HG02763 (cell line): Measurements from ENCODE around the gene CMSS1.

Experiments
- ATAC-seq: cut with Tn5 transposase; IDR thresholded peaks from one replicate; pipeline ENCODE4 v1.9.1; 2021; ENCODE audit warnings: mild to moderate bottlenecking, moderate library complexity; ENCODE audit not compliant: unreplicated experiment

Gene CMSS1

GRCh38 chr3:99899603-99900002 is 81.9 kb downstream of the CMSS1 start:
- ATAC-seq: no peak

DNA sequence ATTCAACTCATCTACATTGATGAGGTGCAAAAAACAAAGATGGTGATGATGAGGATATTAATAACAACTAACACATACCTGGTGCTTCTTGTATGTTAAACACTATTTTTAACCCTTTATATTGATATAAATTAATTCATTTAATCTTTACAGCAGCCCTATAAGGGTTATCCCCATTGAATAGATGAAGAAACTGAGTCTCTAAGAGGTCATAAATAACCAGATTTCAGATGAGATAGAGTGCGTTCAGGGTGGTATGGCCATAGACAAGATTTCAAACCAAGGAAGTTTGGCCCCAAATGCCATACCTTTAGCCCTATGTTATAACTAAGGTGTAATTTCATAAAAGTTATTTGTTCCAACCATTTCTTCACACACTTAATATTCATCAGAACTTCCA is 82.6 kb downstream of the CMSS1 start:
- no peak for ATAC-seq

- ATAC-seq: no peak
Measured at GRCh38 chr3:99901200-99901926, 83.7 kb downstream of the CMSS1 start.

DNA sequence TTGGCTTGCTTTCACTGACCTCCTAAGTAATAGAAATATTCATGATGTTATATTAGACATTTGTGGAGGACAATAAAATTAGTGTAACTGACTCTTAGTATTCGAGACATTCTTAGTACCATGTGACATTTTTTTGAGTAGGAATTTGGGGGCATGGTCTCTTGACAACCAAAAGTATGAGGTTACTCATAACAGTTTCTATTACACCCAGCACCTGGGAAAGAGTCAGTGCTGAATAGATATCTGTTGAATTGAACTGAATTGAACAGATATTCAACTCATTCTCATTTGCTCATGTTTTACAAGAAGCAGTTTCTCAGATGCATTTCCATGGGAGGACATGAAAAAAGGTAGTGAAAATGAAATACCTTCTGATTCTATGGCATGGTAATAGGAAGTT is 84.4 kb downstream of the CMSS1 start:
- ATAC-seq: no peak

GRCh38 chr3:99903869-99904268 is 86.2 kb downstream of the CMSS1 start:
- ATAC-seq: no peak

DNA sequence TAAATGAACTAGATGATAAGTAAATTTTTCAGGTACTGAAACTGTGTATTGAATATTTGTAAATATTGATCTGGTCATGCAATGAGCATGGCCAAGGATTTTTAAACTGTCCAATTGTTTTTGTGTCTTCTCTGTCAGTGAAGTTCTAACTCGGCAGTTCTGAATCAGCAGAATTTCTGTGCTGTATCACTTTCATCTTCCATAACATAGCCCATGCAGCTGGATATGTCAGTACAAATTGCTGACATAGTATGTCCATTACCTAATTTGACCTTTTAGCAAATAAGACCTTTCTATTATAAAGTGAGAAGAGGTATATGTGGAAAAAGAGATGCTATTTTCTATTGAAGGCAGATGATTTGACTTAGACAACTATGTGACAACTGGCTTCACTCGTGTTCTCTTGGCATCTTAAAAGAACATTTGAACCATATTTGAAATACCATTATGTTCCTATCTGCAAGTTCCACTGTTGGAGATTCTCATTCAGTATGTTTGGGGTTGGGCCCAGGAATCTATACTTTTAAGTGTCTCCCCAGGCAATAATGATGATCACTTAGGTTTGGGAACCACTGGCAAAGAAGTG is 90.4 kb downstream of the CMSS1 start:
- ATAC-seq: no peak

GRCh38 chr3:99909714-99910495 is 92.2 kb downstream of the CMSS1 start:
- no peak for ATAC-seq

GRCh38 chr3:99910752-99911290 is 93.2 kb downstream of the CMSS1 start:
- no peak for ATAC-seq

- ATAC-seq: no peak
Measured at GRCh38 chr3:99911433-99911832, 93.8 kb downstream of the CMSS1 start.

DNA sequence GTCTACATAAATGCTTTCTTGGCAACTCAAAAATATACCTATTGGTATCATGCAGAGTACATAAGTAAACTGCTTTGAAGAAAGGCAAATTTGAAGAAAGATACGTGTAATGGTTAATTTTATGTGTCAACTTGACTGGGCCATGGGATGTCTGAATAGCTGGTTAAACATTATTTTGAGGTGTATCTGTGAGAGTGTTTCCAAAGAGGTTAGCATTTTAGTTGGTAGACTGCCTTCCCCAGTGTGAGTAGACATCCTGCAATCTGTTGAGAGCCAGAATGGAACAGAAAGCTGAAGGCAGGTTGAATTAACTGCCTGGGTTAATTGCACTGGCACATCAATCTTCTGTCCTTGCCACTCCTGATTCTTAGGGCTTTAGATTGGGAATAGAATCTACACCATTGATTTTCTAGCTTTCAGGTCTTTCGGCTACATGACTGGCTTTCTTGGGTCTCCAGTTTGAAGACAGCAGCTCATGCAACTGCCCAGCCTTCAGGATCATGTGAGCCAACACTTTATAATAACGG is 98.3 kb downstream of the CMSS1 start:
- ATAC-seq: no peak

GRCh38 chr3:99918715-99919114 is 101.1 kb downstream of the CMSS1 start:
- no peak for ATAC-seq

DNA sequence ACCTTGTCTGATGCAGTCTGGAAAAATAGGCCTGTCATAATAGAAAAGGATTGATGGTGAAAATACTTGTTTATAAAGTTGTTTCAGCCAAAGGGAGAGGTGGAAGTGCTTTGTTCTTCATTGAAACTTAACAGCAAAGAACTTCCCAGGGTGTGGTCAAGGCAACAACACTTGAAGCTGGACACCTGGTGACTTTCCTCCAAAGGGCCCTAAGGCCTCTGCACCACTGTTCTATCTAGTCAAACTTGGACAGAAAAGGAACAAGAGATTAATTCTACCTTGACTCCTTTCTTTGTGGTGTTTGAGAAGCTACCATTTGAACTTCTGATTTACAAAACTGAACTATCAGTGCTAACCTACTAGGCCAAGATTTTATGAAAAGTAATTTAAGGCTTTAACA is 102.0 kb downstream of the CMSS1 start:
- no peak for ATAC-seq

- no peak for ATAC-seq
Measured at GRCh38 chr3:99920481-99921376, 103.1 kb downstream of the CMSS1 start.

GRCh38 chr3:99921377-99921695 is 103.7 kb downstream of the CMSS1 start:
- no peak for ATAC-seq

DNA sequence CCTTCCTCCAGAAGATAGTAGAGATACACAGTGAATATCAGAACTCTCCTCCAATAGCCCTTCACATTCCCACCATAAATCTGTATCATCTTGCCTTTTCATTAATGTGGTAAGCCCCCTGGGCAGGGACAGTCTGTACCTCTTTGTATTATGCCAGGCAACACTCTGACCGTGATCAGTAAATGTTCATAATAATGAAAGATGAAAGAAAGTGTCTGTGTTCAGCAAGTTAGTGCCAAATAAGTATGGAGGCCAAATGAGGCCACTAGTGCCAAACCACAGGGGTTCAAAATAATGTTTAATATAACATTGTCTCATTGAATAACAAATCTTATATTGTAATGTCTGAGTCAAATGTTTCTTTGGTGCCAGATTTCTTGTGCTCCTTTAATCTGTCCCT is 104.3 kb downstream of the CMSS1 start:
- ATAC-seq: no peak

DNA sequence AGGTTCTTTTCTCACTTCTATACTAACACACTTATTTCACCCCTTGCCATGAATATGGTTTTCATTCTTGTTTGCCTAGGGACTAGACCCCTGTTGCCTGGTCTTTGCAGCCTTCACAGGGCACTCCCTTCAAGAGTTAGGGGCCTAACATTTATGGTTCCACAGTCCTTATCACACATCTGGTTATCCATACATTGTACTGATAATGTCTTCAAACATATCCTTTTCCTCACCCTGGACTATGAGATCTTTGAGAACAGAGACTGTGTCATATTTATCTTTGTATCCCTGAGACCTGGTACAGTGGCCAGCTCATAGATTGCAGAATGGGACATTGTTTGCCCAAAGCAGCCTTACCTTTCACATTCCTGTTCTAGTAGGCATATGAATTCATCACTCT is 106.2 kb downstream of the CMSS1 start:
- no peak for ATAC-seq

DNA sequence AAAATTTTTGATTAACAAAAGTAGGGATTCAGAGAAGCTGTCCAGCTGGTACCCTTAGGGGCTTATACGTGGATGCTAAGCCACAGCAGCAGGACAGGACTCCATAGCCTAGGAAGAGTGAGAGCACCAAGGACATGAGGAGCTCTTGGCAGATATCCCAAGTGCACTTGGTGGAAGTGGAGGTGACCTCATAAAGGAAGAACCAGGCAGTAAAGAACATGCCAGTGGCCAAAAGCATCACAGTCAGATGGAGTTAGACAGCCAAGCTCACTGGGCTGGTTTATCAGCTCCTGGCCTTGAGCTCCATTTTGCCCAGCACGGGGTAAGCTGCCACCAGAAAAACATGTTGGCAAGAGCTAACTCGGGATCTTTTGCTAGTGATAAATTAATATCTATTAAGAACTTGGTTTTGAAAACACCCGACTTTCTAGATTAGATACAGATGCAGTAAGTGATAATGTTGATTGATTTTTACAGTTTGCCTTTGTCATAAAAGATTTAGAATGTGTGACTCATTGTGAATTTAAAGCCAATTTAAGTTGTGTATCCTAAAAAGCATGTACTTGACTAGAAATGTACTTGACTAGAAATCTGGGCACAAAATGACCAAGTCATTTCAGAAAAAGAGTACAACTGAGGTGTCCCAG is 108.0 kb downstream of the CMSS1 start:
- no peak for ATAC-seq

DNA sequence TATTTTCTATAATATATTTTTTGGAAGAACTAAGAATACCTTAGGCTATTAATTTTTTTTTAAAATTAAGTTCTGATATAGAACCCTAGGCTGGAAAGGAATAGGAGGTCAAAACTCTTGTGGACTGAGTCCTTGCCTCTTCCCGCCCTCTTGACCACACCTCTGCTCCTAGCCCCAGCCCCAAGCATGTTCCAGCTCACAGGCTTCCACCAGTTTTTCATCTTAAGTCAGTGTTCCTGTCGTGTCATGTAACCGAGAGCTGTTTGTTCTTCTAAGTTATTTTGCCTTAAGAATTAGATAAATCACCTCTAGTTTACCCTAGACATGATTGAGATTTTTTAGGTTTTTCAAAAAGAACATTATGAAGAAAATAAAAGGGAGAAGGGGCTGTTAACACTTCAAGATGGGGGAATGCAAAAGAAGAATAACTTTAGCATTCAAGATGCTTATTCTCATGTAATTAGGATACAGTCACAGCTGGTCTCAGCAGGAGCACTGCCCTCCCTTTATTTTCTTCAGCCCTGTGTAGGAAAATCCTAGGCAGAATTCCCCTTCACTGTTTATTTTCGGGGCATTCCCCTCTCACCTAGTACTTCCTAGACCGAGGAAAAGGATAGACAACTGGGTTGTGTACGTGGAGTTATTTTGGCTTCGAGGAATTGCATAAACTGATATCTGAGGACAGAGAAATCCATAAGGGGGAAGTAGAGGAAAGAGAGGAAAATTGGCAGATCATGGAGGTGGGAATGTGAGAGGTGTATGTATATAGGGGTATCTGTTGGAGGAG is 110.2 kb downstream of the CMSS1 start:
- ATAC-seq: no peak
